ENCODE data around the gene PHOX2A.

PHOX2A gene

GRCh38 chr11:72242141-72242540 is 1.8 kb downstream of the PHOX2A start:
- DNase-seq (ENCODE audit: low spot score), result no peak
- no peak for TF ChIP-seq CTCF (IDR thresholded peaks at IDR 0.05)
- H3K27ac ChIP-seq, result no peak overlapping the region
- H3K4me3 ChIP-seq, result no peak overlapping the region

- H3K27ac ChIP-seq, result no peak overlapping the region
- peak overlapping the region; percentile 71 for H3K4me3 ChIP-seq
- no peak for TF ChIP-seq CTCF (IDR thresholded peaks at IDR 0.05)
- peak; percentile 72 for DNase-seq (ENCODE audit: low spot score)
Measured at GRCh38 chr11:72241291-72241781, 2.6 kb downstream of the PHOX2A start.

- Histone ChIP-seq H3K27ac (peak overlapping the region in 1 of 2 donors; percentile 52), H3K4me3 (peak overlapping the region; percentile 71)
- no peak for TF ChIP-seq CTCF (IDR thresholded peaks at IDR 0.05)
- DNase-seq (ENCODE audit: low spot score), result no peak
Measured at GRCh38 chr11:72240461-72241290, 3.3 kb downstream of the PHOX2A start.

- H3K4me3 ChIP-seq, result peak overlapping the region; percentile 71
- peak overlapping the region in 1 of 2 donors; percentile 52 for H3K27ac ChIP-seq
- no peak for TF ChIP-seq CTCF (IDR thresholded peaks at IDR 0.05)
- no peak for DNase-seq (ENCODE audit: low spot score)
Measured at GRCh38 chr11:72239849-72240460, 4.0 kb downstream of the PHOX2A start.

GRCh38 chr11:72239313-72239848 is 4.6 kb downstream of the PHOX2A start:
- TF ChIP-seq CTCF (IDR thresholded peaks at IDR 0.05), result no peak
- Histone ChIP-seq H3K27ac (peak overlapping the region in 1 of 2 donors; percentile 52), H3K4me3 (peak overlapping the region; percentile 71)
- DNase-seq (ENCODE audit: low spot score), result no peak

GRCh38 chr11:72238492-72239312 is 5.3 kb downstream of the PHOX2A start:
- peak; percentile 6 for TF ChIP-seq CTCF (IDR thresholded peaks at IDR 0.05)
- peak overlapping the region; percentile 71 for H3K4me3 ChIP-seq
- no peak for DNase-seq (ENCODE audit: low spot score)
- H3K27ac ChIP-seq, result peak overlapping the region in 1 of 2 donors; percentile 52

Data from coronary artery (tissue), 2 donors.